Adrenal gland (tissue), 5 donors: ENCODE measurements around the gene VDAC1.
"Not testable (repeated sequence)": the region's sequence is repeated elsewhere in the genome, so short reads cannot be mapped to it uniquely, and the experiment has no call there.

Source experiments
- CTCF ChIP-seq, 6 experiments: fragments of 450-650 bp in 4 of 6; fragments of 200-600 bp in 2 of 6; sonication (generic) in 1 of 6; IDR thresholded peaks; 1 replicate in 5 of 6; 2 replicates in 1 of 6; pipeline versions ENCODE4 v1.5.1 to v1.8.0; 2016 to 2021; ENCODE audit warnings: antibody characterized with exemption in 6 of 6, mild to moderate bottlenecking in 2 of 6, moderate library complexity in 1 of 6
- POLR2A ChIP-seq, 2 donors: fragments of 450-650 bp; IDR thresholded peaks; one replicate each; pipeline ENCODE4 v1.6.1; 2017; ENCODE audit warnings: antibody characterized with exemption in 2 of 2, mild to moderate bottlenecking in 2 of 2, moderate library complexity in 1 of 2
- donor health status: DM: no; HTN: no; CAD: no.

DNA sequence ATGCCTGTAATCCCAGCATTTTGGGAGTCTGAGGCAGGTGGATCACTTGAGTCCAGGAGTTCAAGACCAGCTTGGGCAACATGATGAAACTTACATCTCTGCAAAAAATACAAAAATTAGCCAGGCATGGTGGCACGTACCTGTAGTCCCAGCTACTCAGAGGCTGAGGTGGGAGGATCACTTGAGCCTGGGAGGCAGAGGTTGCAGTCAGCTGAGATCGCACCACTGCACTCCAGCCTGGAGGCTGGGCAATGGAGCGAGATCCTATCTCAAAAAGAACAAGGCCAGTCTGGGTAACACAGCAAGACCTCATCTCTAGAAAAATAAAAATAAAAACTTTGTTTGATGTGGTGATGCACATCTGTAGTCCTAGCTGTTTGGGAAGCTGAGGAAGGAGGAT, 67.1 kb downstream of the VDAC1 start:
- not testable (repeated sequence) for TF ChIP-seq CTCF, POLR2A (IDR thresholded peaks at IDR 0.05)
